Measurements from ENCODE around the gene TBPL1. TPM values are rescaled to one million over a fixed set of nuclear protein-coding genes. Genes with fewer than 3 reads are reported as not detected.

Gene TBPL1
- total RNA-seq, 1 experiment from 2014 or later = 39.7 TPM

DNA sequence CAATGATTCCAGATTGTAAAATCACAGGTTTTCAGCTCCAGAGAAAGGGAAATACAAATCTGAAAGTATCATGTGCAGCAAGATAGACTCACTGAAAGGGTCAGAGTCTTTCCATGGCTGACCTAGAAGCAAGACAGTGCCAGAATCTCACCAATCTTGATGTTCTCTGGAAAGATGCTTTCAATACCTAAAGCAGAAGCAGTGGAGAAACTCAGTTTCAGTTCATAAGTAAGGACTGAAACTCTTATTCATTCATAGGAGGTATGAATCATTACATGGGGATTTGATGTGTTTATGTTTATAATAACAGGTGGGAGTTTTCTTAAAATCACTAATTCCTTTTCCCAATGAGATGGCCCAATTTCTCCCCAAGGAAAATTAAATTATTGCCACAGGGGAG is 56.9 kb downstream of the TBPL1 start:
- ChIA-PET CTCF (no interaction called here), POLR2A (no interaction called here)
- no peak overlapping the region; the same call in 1 of the 2 replicates for H3K27ac ChIP-seq (ENCODE audit: low read length)
- H3K4me1 ChIP-seq (ENCODE audit: control insufficient read depth, insufficient read depth, low read length) = peaks cover 7% of the 10 kb centered on the region
- DNase-seq (ENCODE audit: low read depth, low spot score) (no peak), ATAC-seq (no peak)
- in situ Hi-C loops (cut with HindIII; ENCODE audit: low pct_unique_long_range_greater_than_20kb, low sequenced_read_pairs) (no loop called here), intact Hi-C loops (cut with micrococcal nuclease; ENCODE audit: unreplicated experiment) (no loop called here)
- H3K4me3 ChIP-seq (ENCODE audit: low read depth in 2 of 2, low read length in 2 of 2) = no peak overlapping the region
- H3K36me3 ChIP-seq (ENCODE audit: control insufficient read depth, insufficient read depth, low read length) = no peaks in the 10 kb centered on the region
- H3K27me3 ChIP-seq (ENCODE audit: control insufficient read depth, insufficient read depth, low read length) = no peaks in the 10 kb centered on the region
- BruUV-seq (replicated peaks) = no TSS peak
- TF ChIP-seq, protein P1, sequence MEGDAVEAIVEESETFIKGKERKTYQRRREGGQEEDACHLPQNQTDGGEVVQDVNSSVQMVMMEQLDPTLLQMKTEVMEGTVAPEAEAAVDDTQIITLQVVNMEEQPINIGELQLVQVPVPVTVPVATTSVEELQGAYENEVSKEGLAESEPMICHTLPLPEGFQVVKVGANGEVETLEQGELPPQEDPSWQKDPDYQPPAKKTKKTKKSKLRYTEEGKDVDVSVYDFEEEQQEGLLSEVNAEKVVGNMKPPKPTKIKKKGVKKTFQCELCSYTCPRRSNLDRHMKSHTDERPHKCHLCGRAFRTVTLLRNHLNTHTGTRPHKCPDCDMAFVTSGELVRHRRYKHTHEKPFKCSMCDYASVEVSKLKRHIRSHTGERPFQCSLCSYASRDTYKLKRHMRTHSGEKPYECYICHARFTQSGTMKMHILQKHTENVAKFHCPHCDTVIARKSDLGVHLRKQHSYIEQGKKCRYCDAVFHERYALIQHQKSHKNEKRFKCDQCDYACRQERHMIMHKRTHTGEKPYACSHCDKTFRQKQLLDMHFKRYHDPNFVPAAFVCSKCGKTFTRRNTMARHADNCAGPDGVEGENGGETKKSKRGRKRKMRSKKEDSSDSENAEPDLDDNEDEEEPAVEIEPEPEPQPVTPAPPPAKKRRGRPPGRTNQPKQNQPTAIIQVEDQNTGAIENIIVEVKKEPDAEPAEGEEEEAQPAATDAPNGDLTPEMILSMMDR (IDR thresholded peaks at IDR 0.05) = no peak
- TF ChIP-seq SIN3A (IDR thresholded peaks at IDR 0.05; ENCODE audit: borderline replicate concordance, insufficient read depth, low read depth, low read length) (no peak), TCF7L2 (IDR thresholded peaks at IDR 0.05; ENCODE audit: low read depth, low read length) (no peak), POLR2AphosphoS5 (IDR thresholded peaks at IDR 0.05; ENCODE audit: low read depth, low read length) (no peak)
- TF ChIP-seq, protein P2, sequence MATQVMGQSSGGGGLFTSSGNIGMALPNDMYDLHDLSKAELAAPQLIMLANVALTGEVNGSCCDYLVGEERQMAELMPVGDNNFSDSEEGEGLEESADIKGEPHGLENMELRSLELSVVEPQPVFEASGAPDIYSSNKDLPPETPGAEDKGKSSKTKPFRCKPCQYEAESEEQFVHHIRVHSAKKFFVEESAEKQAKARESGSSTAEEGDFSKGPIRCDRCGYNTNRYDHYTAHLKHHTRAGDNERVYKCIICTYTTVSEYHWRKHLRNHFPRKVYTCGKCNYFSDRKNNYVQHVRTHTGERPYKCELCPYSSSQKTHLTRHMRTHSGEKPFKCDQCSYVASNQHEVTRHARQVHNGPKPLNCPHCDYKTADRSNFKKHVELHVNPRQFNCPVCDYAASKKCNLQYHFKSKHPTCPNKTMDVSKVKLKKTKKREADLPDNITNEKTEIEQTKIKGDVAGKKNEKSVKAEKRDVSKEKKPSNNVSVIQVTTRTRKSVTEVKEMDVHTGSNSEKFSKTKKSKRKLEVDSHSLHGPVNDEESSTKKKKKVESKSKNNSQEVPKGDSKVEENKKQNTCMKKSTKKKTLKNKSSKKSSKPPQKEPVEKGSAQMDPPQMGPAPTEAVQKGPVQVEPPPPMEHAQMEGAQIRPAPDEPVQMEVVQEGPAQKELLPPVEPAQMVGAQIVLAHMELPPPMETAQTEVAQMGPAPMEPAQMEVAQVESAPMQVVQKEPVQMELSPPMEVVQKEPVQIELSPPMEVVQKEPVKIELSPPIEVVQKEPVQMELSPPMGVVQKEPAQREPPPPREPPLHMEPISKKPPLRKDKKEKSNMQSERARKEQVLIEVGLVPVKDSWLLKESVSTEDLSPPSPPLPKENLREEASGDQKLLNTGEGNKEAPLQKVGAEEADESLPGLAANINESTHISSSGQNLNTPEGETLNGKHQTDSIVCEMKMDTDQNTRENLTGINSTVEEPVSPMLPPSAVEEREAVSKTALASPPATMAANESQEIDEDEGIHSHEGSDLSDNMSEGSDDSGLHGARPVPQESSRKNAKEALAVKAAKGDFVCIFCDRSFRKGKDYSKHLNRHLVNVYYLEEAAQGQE (IDR thresholded peaks at IDR 0.05; ENCODE audit: insufficient read depth in 1 of 2, low read depth in 2 of 2, low read length in 1 of 2) = no peak
- no peaks in the 10 kb centered on the region for H3K9me3 ChIP-seq (ENCODE audit: control insufficient read depth, insufficient read depth, low read depth, low read length)

DNA sequence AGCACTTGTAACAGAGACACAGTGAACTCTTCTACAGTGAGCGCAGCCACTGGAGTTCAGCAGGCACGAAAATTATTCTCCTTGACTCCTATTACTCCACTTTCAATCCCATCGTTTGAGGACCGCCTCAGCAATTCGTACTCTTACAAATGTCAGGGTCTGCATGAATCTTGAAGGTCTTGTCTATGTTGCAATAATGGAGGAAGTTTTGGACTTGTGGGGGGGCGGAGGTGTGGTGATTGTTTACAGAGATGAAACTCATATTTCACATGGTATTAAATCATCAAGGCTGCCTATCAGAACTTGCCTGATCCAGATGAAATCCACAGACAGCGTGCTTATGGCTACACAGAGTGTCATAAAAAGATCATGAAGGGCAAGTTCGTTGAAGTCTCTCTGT is 57.4 kb downstream of the TBPL1 start:
- peak overlapping the region; percentile 1; the same call in 1 of the 2 replicates for H3K27ac ChIP-seq (ENCODE audit: low read length)
- no peaks in the 10 kb centered on the region for H3K36me3 ChIP-seq (ENCODE audit: control insufficient read depth, insufficient read depth, low read length)
- ChIA-PET POLR2A (no interaction called here), CTCF (no interaction called here)
- H3K9me3 ChIP-seq (ENCODE audit: control insufficient read depth, insufficient read depth, low read depth, low read length) = no peaks in the 10 kb centered on the region
- no peak overlapping the region for H3K4me3 ChIP-seq (ENCODE audit: low read depth in 2 of 2, low read length in 2 of 2)
- H3K4me1 ChIP-seq (ENCODE audit: control insufficient read depth, insufficient read depth, low read length) = peaks cover 11% of the 10 kb centered on the region
- BruUV-seq (replicated peaks) = no TSS peak
- in situ Hi-C loops (cut with HindIII; ENCODE audit: low pct_unique_long_range_greater_than_20kb, low sequenced_read_pairs) = no loop called here
- ATAC-seq (no peak), DNase-seq (ENCODE audit: low read depth, low spot score) (no peak)
- intact Hi-C loops (cut with micrococcal nuclease; ENCODE audit: unreplicated experiment) = no loop called here
- H3K27me3 ChIP-seq (ENCODE audit: control insufficient read depth, insufficient read depth, low read length) = no peaks in the 10 kb centered on the region
- TF ChIP-seq, protein P2 (IDR thresholded peaks at IDR 0.05; ENCODE audit: insufficient read depth in 1 of 2, low read depth in 2 of 2, low read length in 1 of 2) = no peak
- TF ChIP-seq TCF7L2 (IDR thresholded peaks at IDR 0.05; ENCODE audit: low read depth, low read length) = no peak
- no peak for TF ChIP-seq SIN3A (IDR thresholded peaks at IDR 0.05; ENCODE audit: borderline replicate concordance, insufficient read depth, low read depth, low read length)
- TF ChIP-seq, protein P1 (IDR thresholded peaks at IDR 0.05) = no peak
- no peak for TF ChIP-seq POLR2AphosphoS5 (IDR thresholded peaks at IDR 0.05; ENCODE audit: low read depth, low read length)
